ENCODE measurements around the gene ZAR1.

DNA sequence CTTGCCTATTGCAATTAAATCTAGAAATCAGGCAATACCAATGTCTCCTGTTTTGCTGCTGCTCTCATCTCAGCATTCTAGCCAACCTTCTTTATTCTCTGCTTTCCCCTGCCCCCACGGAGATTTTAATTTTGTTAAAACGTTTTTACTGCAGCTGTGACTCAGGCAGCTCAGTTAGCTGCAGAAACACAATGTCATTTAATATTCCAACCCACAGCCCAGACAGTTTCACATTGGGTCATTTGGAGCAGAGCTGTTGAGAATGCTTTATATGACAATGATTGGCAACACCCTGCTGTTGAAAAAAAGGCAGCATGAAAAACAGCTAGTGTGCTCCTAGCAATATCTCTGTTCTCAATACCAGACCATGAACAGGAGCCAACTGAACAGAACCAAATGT is 19.5 kb upstream of the ZAR1 start:
- TF ChIP-seq, protein P1, sequence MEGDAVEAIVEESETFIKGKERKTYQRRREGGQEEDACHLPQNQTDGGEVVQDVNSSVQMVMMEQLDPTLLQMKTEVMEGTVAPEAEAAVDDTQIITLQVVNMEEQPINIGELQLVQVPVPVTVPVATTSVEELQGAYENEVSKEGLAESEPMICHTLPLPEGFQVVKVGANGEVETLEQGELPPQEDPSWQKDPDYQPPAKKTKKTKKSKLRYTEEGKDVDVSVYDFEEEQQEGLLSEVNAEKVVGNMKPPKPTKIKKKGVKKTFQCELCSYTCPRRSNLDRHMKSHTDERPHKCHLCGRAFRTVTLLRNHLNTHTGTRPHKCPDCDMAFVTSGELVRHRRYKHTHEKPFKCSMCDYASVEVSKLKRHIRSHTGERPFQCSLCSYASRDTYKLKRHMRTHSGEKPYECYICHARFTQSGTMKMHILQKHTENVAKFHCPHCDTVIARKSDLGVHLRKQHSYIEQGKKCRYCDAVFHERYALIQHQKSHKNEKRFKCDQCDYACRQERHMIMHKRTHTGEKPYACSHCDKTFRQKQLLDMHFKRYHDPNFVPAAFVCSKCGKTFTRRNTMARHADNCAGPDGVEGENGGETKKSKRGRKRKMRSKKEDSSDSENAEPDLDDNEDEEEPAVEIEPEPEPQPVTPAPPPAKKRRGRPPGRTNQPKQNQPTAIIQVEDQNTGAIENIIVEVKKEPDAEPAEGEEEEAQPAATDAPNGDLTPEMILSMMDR (IDR thresholded peaks at IDR 0.05; ENCODE audit: insufficient read depth, low read depth, low read length), result no peak
- no peak for TF ChIP-seq EZH2 (IDR thresholded peaks at IDR 0.05; ENCODE audit: insufficient read depth, low read length)

All from astrocyte (in vitro differentiated cells and primary cell).